SK-N-SH (cell line): ENCODE data around the gene NUMB. TPM values are rescaled to one million over a fixed set of nuclear protein-coding genes. Genes with fewer than 3 reads are reported as not detected.

ENCODE experiments used
- CTCF ChIA-PET: fragments of 300-600, 350-600 bp; formaldehyde crosslinking; extraction: SDS; loops from one replicate; lab custom pipeline; 2021; lab: Yijun Ruan, JAX
- POLR2A ChIA-PET: fragments of 350-600 bp; sonication (Branson Sonifier 250); formaldehyde crosslinking; extraction: SDS; loops from one replicate; lab custom pipeline; 2020; ENCODE audit warnings: antibody characterized with exemption, inconsistent platforms; lab: Yijun Ruan, JAX
- DNase-seq: peaks from one replicate; pipeline ENCODE4 v3.0.0; 2012
- H2AFZ ChIP-seq: fragments of 200-600 bp; sonication (generic); 2 replicates; pipeline ENCODE4 v1.8.1; 2016; ENCODE audit warnings: antibody characterized with exemption, mild to moderate bottlenecking, low read depth
- H3F3A ChIP-seq: fragments of 200-600 bp; sonication (generic); replicated peaks from 2 replicates; pipeline ENCODE3; 2016; ENCODE audit warnings: antibody characterized with exemption, mild to moderate bottlenecking; ENCODE audit not compliant: insufficient read depth
- H3K27ac ChIP-seq, 2 experiments: fragments of 200-500 bp in 1 of 2; fragments of 200-600 bp in 1 of 2; sonication (Bioruptor generic) in 1 of 2; sonication (generic), shearing (Covaris generic) in 1 of 2; 2 replicates each; pipeline versions ENCODE4 v1.5.1 to v1.6.1; 2014 to 2016; ENCODE audit warnings: low read depth in 2 of 2, inconsistent platforms in 1 of 2, low read length in 1 of 2, mild to moderate bottlenecking in 1 of 2, mixed read lengths in 1 of 2
- H3K27me3 ChIP-seq: fragments of 200-600 bp; sonication (generic), shearing (Covaris generic); 2 replicates; pipeline ENCODE4 v1.6.1; 2016; ENCODE audit warnings: mixed run types; ENCODE audit not compliant: insufficient read depth
- H3K36me3 ChIP-seq, 2 experiments: fragments of 200-500 bp in 1 of 2; fragments of 200-600 bp in 1 of 2; sonication (Bioruptor generic) in 1 of 2; sonication (generic) in 1 of 2; replicated peaks in 1 of 2; 2 replicates each; pipeline versions ENCODE3 to v1.5.1; 2014 to 2016; ENCODE audit warnings: low read length in 1 of 2, mild to moderate bottlenecking in 1 of 2; ENCODE audit not compliant: insufficient read depth in 2 of 2, control insufficient read depth in 1 of 2
- H3K4me1 ChIP-seq, 2 experiments: fragments of 200-500 bp in 1 of 2; fragments of 200-600 bp in 1 of 2; sonication (Bioruptor generic) in 1 of 2; sonication (generic), shearing (Covaris generic) in 1 of 2; 2 replicates each; pipeline versions ENCODE4 v1.5.1 to v1.6.1; 2014 to 2016; ENCODE audit warnings: low read depth in 1 of 2, low read length in 1 of 2, mixed run types in 1 of 2; ENCODE audit not compliant: insufficient read depth in 2 of 2, control insufficient read depth in 1 of 2
- H3K4me2 ChIP-seq: fragments of 200-600 bp; sonication (generic), shearing (Covaris generic); 2 replicates; pipeline ENCODE4 v1.6.1; 2017; ENCODE audit warnings: mixed run types
- H3K4me3 ChIP-seq, 2 experiments: fragments of 200-500 bp in 1 of 2; fragments of 200-600 bp in 1 of 2; sonication (Bioruptor generic) in 1 of 2; sonication (generic), shearing (Covaris generic) in 1 of 2; 2 replicates each; pipeline versions ENCODE4 v1.5.1 to v1.8.1; 2014 to 2016; ENCODE audit warnings: low read depth in 2 of 2, inconsistent platforms in 1 of 2, low read length in 1 of 2, mild to moderate bottlenecking in 1 of 2, mixed read lengths in 1 of 2, moderate library complexity in 1 of 2
- H3K79me2 ChIP-seq: fragments of 200-600 bp; sonication (generic); 2 replicates; pipeline ENCODE4 v1.8.1; 2017; ENCODE audit warnings: mild to moderate bottlenecking; ENCODE audit not compliant: insufficient read depth
- H3K9ac ChIP-seq: fragments of 200-600 bp; sonication (generic); 2 replicates; pipeline ENCODE4 v1.6.1; 2017; ENCODE audit warnings: mixed run types
- H3K9me2 ChIP-seq: fragments of 200-600 bp; sonication (generic); 2 replicates; pipeline ENCODE4 v1.6.1; 2017; ENCODE audit warnings: mixed run types
- H3K9me3 ChIP-seq: fragments of 200-600 bp; sonication (generic); 2 replicates; pipeline ENCODE4 v1.6.1; 2017; ENCODE audit warnings: mixed run types, mild to moderate bottlenecking, moderate library complexity
- H4K20me1 ChIP-seq: fragments of 200-600 bp; sonication (generic); 2 replicates; pipeline ENCODE4 v1.6.1; 2017; ENCODE audit warnings: mild to moderate bottlenecking, mixed run types; ENCODE audit not compliant: insufficient read depth
- ELF1 ChIP-seq: IDR thresholded peaks from 2 replicates; pipeline ENCODE4 v1.4.0; 2012
- MEF2A ChIP-seq: IDR thresholded peaks from 2 replicates; pipeline ENCODE4 v1.4.0; 2012; ENCODE audit warnings: low read depth, borderline replicate concordance
- MXI1 ChIP-seq: IDR thresholded peaks from 2 replicates; pipeline ENCODE4 v1.6.1; 2012; ENCODE audit warnings: mild to moderate bottlenecking, low read depth, low read length, improper control_type of control experiment
- NRF1 ChIP-seq: IDR thresholded peaks from 2 replicates; pipeline ENCODE4 v1.6.1; 2012; ENCODE audit warnings: low read depth, mild to moderate bottlenecking, low read length
- RCOR1 ChIP-seq: fragments of 150-350 bp; IDR thresholded peaks from 2 replicates; pipeline ENCODE4 v1.6.1; 2017; ENCODE audit warnings: antibody characterized with exemption, low read length
- RXRA ChIP-seq: IDR thresholded peaks from 2 replicates; pipeline ENCODE4 v1.4.0; 2012; ENCODE audit warnings: low read depth, mild to moderate bottlenecking, borderline replicate concordance
- SIN3A ChIP-seq: IDR thresholded peaks from 2 replicates; pipeline ENCODE4 v1.6.1; 2012; ENCODE audit warnings: low read depth, mild to moderate bottlenecking, low read length, moderate library complexity, borderline replicate concordance
- SMC3 ChIP-seq: IDR thresholded peaks from 2 replicates; pipeline ENCODE4 v1.6.1; 2012; ENCODE audit warnings: low read depth, low read length, improper control_type of control experiment
- TEAD4 ChIP-seq: IDR thresholded peaks from 2 replicates; pipeline ENCODE4 v1.4.0; 2012; ENCODE audit warnings: mild to moderate bottlenecking, borderline replicate concordance; ENCODE audit not compliant: insufficient read depth
- USF2 ChIP-seq: fragments of 150-350 bp; IDR thresholded peaks from 2 replicates; pipeline ENCODE4 v1.6.1; 2017; ENCODE audit warnings: antibody characterized with exemption, low read length, low read depth, borderline replicate concordance
- YY1 ChIP-seq: IDR thresholded peaks from 2 replicates; pipeline ENCODE4 v1.4.0; 2012; ENCODE audit warnings: low read depth, mild to moderate bottlenecking
- ZBTB33 ChIP-seq: IDR thresholded peaks from 2 replicates; pipeline ENCODE4 v1.4.0; 2012; ENCODE audit warnings: low read depth, borderline replicate concordance
- WGBS: methylation state at CpG from one replicate; pipeline ENCODE4 v1.1.6; 2017; ENCODE audit warnings: low lambda C conversion rate; 5-methylcytosine and 5-hydroxymethylcytosine counted together
- polyA plus RNA-seq, 3 experiments: library from polyadenylated mRNA; depleted of rRNA; stranded (reverse); fragments of >200 nt; gene quantifications; 2 replicates each; pipeline ENCODE4 v1.2.3, GENCODE V29; 2012
- TF ChIP-seq, protein P1 (sequence below): IDR thresholded peaks from 2 replicates; pipeline ENCODE4 v1.6.1; 2012; ENCODE audit warnings: mild to moderate bottlenecking, low read depth, low read length, moderate library complexity

NUMB gene
- polyA plus RNA-seq, 1 of the 3 experiments (the other 2 are of a cell fraction) = 58.4 TPM

- TF ChIP-seq, protein P1, sequence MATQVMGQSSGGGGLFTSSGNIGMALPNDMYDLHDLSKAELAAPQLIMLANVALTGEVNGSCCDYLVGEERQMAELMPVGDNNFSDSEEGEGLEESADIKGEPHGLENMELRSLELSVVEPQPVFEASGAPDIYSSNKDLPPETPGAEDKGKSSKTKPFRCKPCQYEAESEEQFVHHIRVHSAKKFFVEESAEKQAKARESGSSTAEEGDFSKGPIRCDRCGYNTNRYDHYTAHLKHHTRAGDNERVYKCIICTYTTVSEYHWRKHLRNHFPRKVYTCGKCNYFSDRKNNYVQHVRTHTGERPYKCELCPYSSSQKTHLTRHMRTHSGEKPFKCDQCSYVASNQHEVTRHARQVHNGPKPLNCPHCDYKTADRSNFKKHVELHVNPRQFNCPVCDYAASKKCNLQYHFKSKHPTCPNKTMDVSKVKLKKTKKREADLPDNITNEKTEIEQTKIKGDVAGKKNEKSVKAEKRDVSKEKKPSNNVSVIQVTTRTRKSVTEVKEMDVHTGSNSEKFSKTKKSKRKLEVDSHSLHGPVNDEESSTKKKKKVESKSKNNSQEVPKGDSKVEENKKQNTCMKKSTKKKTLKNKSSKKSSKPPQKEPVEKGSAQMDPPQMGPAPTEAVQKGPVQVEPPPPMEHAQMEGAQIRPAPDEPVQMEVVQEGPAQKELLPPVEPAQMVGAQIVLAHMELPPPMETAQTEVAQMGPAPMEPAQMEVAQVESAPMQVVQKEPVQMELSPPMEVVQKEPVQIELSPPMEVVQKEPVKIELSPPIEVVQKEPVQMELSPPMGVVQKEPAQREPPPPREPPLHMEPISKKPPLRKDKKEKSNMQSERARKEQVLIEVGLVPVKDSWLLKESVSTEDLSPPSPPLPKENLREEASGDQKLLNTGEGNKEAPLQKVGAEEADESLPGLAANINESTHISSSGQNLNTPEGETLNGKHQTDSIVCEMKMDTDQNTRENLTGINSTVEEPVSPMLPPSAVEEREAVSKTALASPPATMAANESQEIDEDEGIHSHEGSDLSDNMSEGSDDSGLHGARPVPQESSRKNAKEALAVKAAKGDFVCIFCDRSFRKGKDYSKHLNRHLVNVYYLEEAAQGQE = no peak
- TF ChIP-seq YY1 (no peak), TEAD4 (no peak), MXI1 (no peak), NRF1 (no peak), ELF1 (no peak)
- TF ChIP-seq, all 33 proteins: peak for 0
These were observed 168.1 kb downstream of the NUMB start (continued) for GRCh38 chr14:73290279-73290678.

DNA sequence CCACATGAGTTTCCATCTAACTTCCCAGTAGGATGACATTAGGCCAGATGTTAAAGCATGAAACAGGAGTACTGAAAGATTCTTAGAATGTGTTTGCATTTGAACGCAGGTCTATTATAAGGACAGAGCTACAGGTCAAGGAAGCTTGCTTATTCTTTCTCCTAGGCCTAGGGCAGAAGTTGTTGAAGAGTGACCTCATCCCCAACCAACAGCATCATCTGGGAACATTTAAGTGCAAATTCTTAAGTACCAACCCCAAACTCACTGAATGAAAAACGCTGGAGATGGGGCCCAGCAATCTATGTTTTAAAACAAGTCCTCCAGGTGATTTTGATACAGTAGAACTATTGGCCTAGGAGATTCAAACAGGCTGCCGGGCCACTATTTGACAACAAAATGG, 168.6 kb downstream of the NUMB start:
- Histone ChIP-seq H3K27me3 (no peaks in the 10 kb centered on the region), H3K36me3 (peaks cover 16 to 28% of the 10 kb centered on the region in 2 experiments), H3F3A (no peaks in the 10 kb centered on the region), H3K9me2 (no peaks in the 10 kb centered on the region), H3K79me2 (no peaks in the 10 kb centered on the region), H3K4me2 (no peak overlapping the region), H3K9ac (no peak overlapping the region), H4K20me1 (no peaks in the 10 kb centered on the region), H3K4me3 (no peak overlapping the region), H3K27ac (no peak overlapping the region), H2AFZ (no peak overlapping the region), H3K9me3 (no peaks in the 10 kb centered on the region), H3K4me1 (no peaks in the 10 kb centered on the region)
- no peak for TF ChIP-seq NRF1
- no peak for TF ChIP-seq ZBTB33
- TF ChIP-seq SMC3 = no peak
- TF ChIP-seq YY1 = no peak
- ChIA-PET CTCF (interaction anchor here (0.6 to 1.3 kb wide), 4 partner anchors 11 to 182 kb away, joined by 3 read pairs; no protein-coding TSS in a partner anchor), POLR2A (no interaction called here)
- WGBS = 96% methylated on average over 3 of the region's 3 CpGs
- no peak for DNase-seq

DNA sequence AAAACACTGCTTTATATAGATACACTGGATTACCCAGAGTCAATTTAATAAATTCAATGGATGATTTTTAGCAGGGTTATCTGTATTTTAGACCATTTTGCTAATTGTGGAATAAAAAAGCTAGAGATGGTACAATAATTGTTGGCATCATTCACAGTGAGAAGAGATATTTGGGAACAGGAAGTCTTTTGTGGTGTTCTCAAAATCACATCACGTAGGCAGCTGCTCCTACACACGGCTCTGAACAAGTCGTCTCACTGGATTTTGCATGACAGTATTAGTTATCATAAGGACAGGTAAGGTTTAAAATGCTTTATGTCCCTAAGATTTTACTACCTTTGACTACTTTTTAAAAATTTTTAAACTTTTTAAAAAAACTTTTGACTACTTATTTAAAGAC, 169.0 kb downstream of the NUMB start:
- peaks cover 20 to 28% of the 10 kb centered on the region in 2 experiments for H3K36me3 ChIP-seq
- POLR2A ChIA-PET = no interaction called here
- WGBS = 100% methylated on average over 3 of the region's 3 CpGs

More for the DNA sequence above, 169.0 kb downstream of the NUMB start:
- Histone ChIP-seq H3F3A (no peaks in the 10 kb centered on the region), H3K27ac (no peak overlapping the region), H3K9me2 (no peaks in the 10 kb centered on the region), H3K9ac (no peak overlapping the region), H3K4me3 (no peak overlapping the region), H3K79me2 (no peaks in the 10 kb centered on the region), H3K9me3 (no peaks in the 10 kb centered on the region), H3K27me3 (no peaks in the 10 kb centered on the region), H3K4me2 (no peak overlapping the region), H2AFZ (no peak overlapping the region), H4K20me1 (no peaks in the 10 kb centered on the region), H3K4me1 (no peaks in the 10 kb centered on the region)
- TF ChIP-seq RCOR1 (no peak), RXRA (no peak), MEF2A (no peak), USF2 (no peak), SIN3A (no peak)
- no peak for DNase-seq
- CTCF ChIA-PET = interaction anchor here (0.6 to 1.3 kb wide), 5 partner anchors 10 to 183 kb away, joined by 3 to 5 read pairs (median 3); no protein-coding TSS in a partner anchor
